Measurements from ENCODE around the gene MRM2.

The MRM2 gene

GRCh38 chr7:2210551-2211258, 31.3 kb downstream of the MRM2 start:
- H3K4me1 ChIP-seq (ENCODE audit: control insufficient read depth, insufficient read depth, low read length): no peaks in the 10 kb centered on the region
- no peak overlapping the region for H3K9ac ChIP-seq (ENCODE audit: low read depth, low read length)
- H3K9me3 ChIP-seq (ENCODE audit: control insufficient read depth, insufficient read depth, low read length): no peaks in the 10 kb centered on the region
- H3K27ac ChIP-seq (ENCODE audit: low read depth, low read length): no peak overlapping the region
- H3K27me3 ChIP-seq (ENCODE audit: control insufficient read depth, insufficient read depth, low read length): no peaks in the 10 kb centered on the region
- peaks cover 77% of the 10 kb centered on the region for H3K36me3 ChIP-seq (ENCODE audit: control insufficient read depth, insufficient read depth, low read length)
- no peak overlapping the region for H3K4me3 ChIP-seq (ENCODE audit: low read depth, low read length)

- Histone ChIP-seq H3K36me3 (ENCODE audit: control insufficient read depth, insufficient read depth, low read length) (peaks cover 72% of the 10 kb centered on the region), H3K4me3 (ENCODE audit: low read depth, low read length) (no peak overlapping the region), H3K9me3 (ENCODE audit: control insufficient read depth, insufficient read depth, low read length) (no peaks in the 10 kb centered on the region), H3K4me1 (ENCODE audit: control insufficient read depth, insufficient read depth, low read length) (no peaks in the 10 kb centered on the region), H3K27me3 (ENCODE audit: control insufficient read depth, insufficient read depth, low read length) (no peaks in the 10 kb centered on the region), H3K9ac (ENCODE audit: low read depth, low read length) (no peak overlapping the region), H3K27ac (ENCODE audit: low read depth, low read length) (no peak overlapping the region)
These were observed 32.1 kb downstream of the MRM2 start for GRCh38 chr7:2209961-2210323.

- no peak overlapping the region for H3K4me3 ChIP-seq (ENCODE audit: low read depth, low read length)
- no peaks in the 10 kb centered on the region for H3K9me3 ChIP-seq (ENCODE audit: control insufficient read depth, insufficient read depth, low read length)
- H3K27me3 ChIP-seq (ENCODE audit: control insufficient read depth, insufficient read depth, low read length): no peaks in the 10 kb centered on the region
- H3K9ac ChIP-seq (ENCODE audit: low read depth, low read length): no peak overlapping the region
- peaks cover 71% of the 10 kb centered on the region for H3K36me3 ChIP-seq (ENCODE audit: control insufficient read depth, insufficient read depth, low read length)
- no peak overlapping the region for H3K27ac ChIP-seq (ENCODE audit: low read depth, low read length)
- no peaks in the 10 kb centered on the region for H3K4me1 ChIP-seq (ENCODE audit: control insufficient read depth, insufficient read depth, low read length)
These were observed 32.7 kb downstream of the MRM2 start for GRCh38 chr7:2209146-2209960.

GRCh38 chr7:2208712-2209111, 33.3 kb downstream of the MRM2 start:
- no peaks in the 10 kb centered on the region for H3K9me3 ChIP-seq (ENCODE audit: control insufficient read depth, insufficient read depth, low read length)
- no peak overlapping the region for H3K9ac ChIP-seq (ENCODE audit: low read depth, low read length)
- H3K27me3 ChIP-seq (ENCODE audit: control insufficient read depth, insufficient read depth, low read length): no peaks in the 10 kb centered on the region
- peaks cover 66% of the 10 kb centered on the region for H3K36me3 ChIP-seq (ENCODE audit: control insufficient read depth, insufficient read depth, low read length)
- H3K4me1 ChIP-seq (ENCODE audit: control insufficient read depth, insufficient read depth, low read length): no peaks in the 10 kb centered on the region
- H3K4me3 ChIP-seq (ENCODE audit: low read depth, low read length): no peak overlapping the region
- no peak overlapping the region for H3K27ac ChIP-seq (ENCODE audit: low read depth, low read length)

GRCh38 chr7:2205036-2205780, 36.8 kb downstream of the MRM2 start:
- Histone ChIP-seq H3K36me3 (ENCODE audit: control insufficient read depth, insufficient read depth, low read length) (peaks cover 40% of the 10 kb centered on the region), H3K27me3 (ENCODE audit: control insufficient read depth, insufficient read depth, low read length) (no peaks in the 10 kb centered on the region), H3K27ac (ENCODE audit: low read depth, low read length) (no peak overlapping the region)

GRCh38 chr7:2204446-2204845, 37.6 kb downstream of the MRM2 start:
- Histone ChIP-seq H3K36me3 (ENCODE audit: control insufficient read depth, insufficient read depth, low read length) (peaks cover 47% of the 10 kb centered on the region), H3K9me3 (ENCODE audit: control insufficient read depth, insufficient read depth, low read length) (no peaks in the 10 kb centered on the region), H3K9ac (ENCODE audit: low read depth, low read length) (no peak overlapping the region), H3K4me1 (ENCODE audit: control insufficient read depth, insufficient read depth, low read length) (no peaks in the 10 kb centered on the region), H3K27ac (ENCODE audit: low read depth, low read length) (no peak overlapping the region), H3K27me3 (ENCODE audit: control insufficient read depth, insufficient read depth, low read length) (no peaks in the 10 kb centered on the region), H3K4me3 (ENCODE audit: low read depth, low read length) (no peak overlapping the region)

More at GRCh38 chr7:2205036-2205780, 36.8 kb downstream of the MRM2 start:
- no peak overlapping the region for H3K4me3 ChIP-seq (ENCODE audit: low read depth, low read length)
- H3K4me1 ChIP-seq (ENCODE audit: control insufficient read depth, insufficient read depth, low read length): no peaks in the 10 kb centered on the region
- no peak overlapping the region for H3K9ac ChIP-seq (ENCODE audit: low read depth, low read length)
- H3K9me3 ChIP-seq (ENCODE audit: control insufficient read depth, insufficient read depth, low read length): no peaks in the 10 kb centered on the region

- Histone ChIP-seq H3K9ac (ENCODE audit: low read depth, low read length) (no peak overlapping the region), H3K4me3 (ENCODE audit: low read depth, low read length) (no peak overlapping the region), H3K4me1 (ENCODE audit: control insufficient read depth, insufficient read depth, low read length) (no peaks in the 10 kb centered on the region), H3K9me3 (ENCODE audit: control insufficient read depth, insufficient read depth, low read length) (no peaks in the 10 kb centered on the region), H3K27me3 (ENCODE audit: control insufficient read depth, insufficient read depth, low read length) (no peaks in the 10 kb centered on the region), H3K36me3 (ENCODE audit: control insufficient read depth, insufficient read depth, low read length) (peaks cover 51% of the 10 kb centered on the region), H3K27ac (ENCODE audit: low read depth, low read length) (no peak overlapping the region)
These were observed 38.2 kb downstream of the MRM2 start for GRCh38 chr7:2203766-2204300.

GRCh38 chr7:2202901-2203765, 38.9 kb downstream of the MRM2 start:
- Histone ChIP-seq H3K4me3 (ENCODE audit: low read depth, low read length) (no peak overlapping the region), H3K4me1 (ENCODE audit: control insufficient read depth, insufficient read depth, low read length) (no peaks in the 10 kb centered on the region), H3K9ac (ENCODE audit: low read depth, low read length) (no peak overlapping the region), H3K27me3 (ENCODE audit: control insufficient read depth, insufficient read depth, low read length) (no peaks in the 10 kb centered on the region), H3K9me3 (ENCODE audit: control insufficient read depth, insufficient read depth, low read length) (no peaks in the 10 kb centered on the region), H3K27ac (ENCODE audit: low read depth, low read length) (no peak overlapping the region), H3K36me3 (ENCODE audit: control insufficient read depth, insufficient read depth, low read length) (peaks cover 46% of the 10 kb centered on the region)

GRCh38 chr7:2202361-2202761, 39.6 kb downstream of the MRM2 start:
- H3K36me3 ChIP-seq (ENCODE audit: control insufficient read depth, insufficient read depth, low read length): peaks cover 38% of the 10 kb centered on the region
- H3K4me3 ChIP-seq (ENCODE audit: low read depth, low read length): no peak overlapping the region

GRCh38 chr7:2201686-2202360, 40.2 kb downstream of the MRM2 start:
- Histone ChIP-seq H3K4me1 (ENCODE audit: control insufficient read depth, insufficient read depth, low read length) (no peaks in the 10 kb centered on the region), H3K36me3 (ENCODE audit: control insufficient read depth, insufficient read depth, low read length) (peaks cover 36% of the 10 kb centered on the region), H3K9ac (ENCODE audit: low read depth, low read length) (no peak overlapping the region), H3K27ac (ENCODE audit: low read depth, low read length) (no peak overlapping the region), H3K4me3 (ENCODE audit: low read depth, low read length) (no peak overlapping the region), H3K27me3 (ENCODE audit: control insufficient read depth, insufficient read depth, low read length) (no peaks in the 10 kb centered on the region), H3K9me3 (ENCODE audit: control insufficient read depth, insufficient read depth, low read length) (no peaks in the 10 kb centered on the region)

More at GRCh38 chr7:2202361-2202761, 39.6 kb downstream of the MRM2 start:
- H3K9ac ChIP-seq (ENCODE audit: low read depth, low read length): no peak overlapping the region; the same call in 1 of the 2 replicates
- H3K27ac ChIP-seq (ENCODE audit: low read depth, low read length): no peak overlapping the region
- no peaks in the 10 kb centered on the region for H3K9me3 ChIP-seq (ENCODE audit: control insufficient read depth, insufficient read depth, low read length)
- no peaks in the 10 kb centered on the region for H3K4me1 ChIP-seq (ENCODE audit: control insufficient read depth, insufficient read depth, low read length)
- no peaks in the 10 kb centered on the region for H3K27me3 ChIP-seq (ENCODE audit: control insufficient read depth, insufficient read depth, low read length)
